Measurements from ENCODE around the gene ZFYVE19.

ZFYVE19 gene

GRCh38 chr15:40785164-40785563 lies 21.7 kb upstream of the ZFYVE19 start:
- no peak; the same call in 1 of the 2 replicates for TF ChIP-seq CTCF (IDR thresholded peaks at IDR 0.05)

GRCh38 chr15:40785814-40786213 lies 21.1 kb upstream of the ZFYVE19 start:
- TF ChIP-seq CTCF (IDR thresholded peaks at IDR 0.05) = no peak

- TF ChIP-seq CTCF (IDR thresholded peaks at IDR 0.05) = no peak
Measured at GRCh38 chr15:40787344-40787841, 19.5 kb upstream of the ZFYVE19 start.

GRCh38 chr15:40787991-40788390 lies 18.9 kb upstream of the ZFYVE19 start:
- TF ChIP-seq CTCF (IDR thresholded peaks at IDR 0.05) = no peak

- no peak for TF ChIP-seq CTCF (IDR thresholded peaks at IDR 0.05)
Measured at GRCh38 chr15:40789119-40789518, 17.8 kb upstream of the ZFYVE19 start.

GRCh38 chr15:40789999-40790398 lies 16.9 kb upstream of the ZFYVE19 start:
- TF ChIP-seq CTCF (IDR thresholded peaks at IDR 0.05) = no peak

GRCh38 chr15:40790718-40791117 lies 16.2 kb upstream of the ZFYVE19 start:
- TF ChIP-seq CTCF (IDR thresholded peaks at IDR 0.05) = no peak

GRCh38 chr15:40792394-40792793 lies 14.5 kb upstream of the ZFYVE19 start:
- no peak for TF ChIP-seq CTCF (IDR thresholded peaks at IDR 0.05)

Data from LNCAP (cell line).